IPS-18c (cell line): Measurements from ENCODE around the gene APOBEC3G.
"Not testable (repeated sequence)": the region's sequence is repeated elsewhere in the genome, so short reads cannot be mapped to it uniquely, and the experiment has no call there.

Source experiments
- H3K4me3 ChIP-seq: 2 replicates; pipeline ENCODE4 v1.7.0; 2013; ENCODE audit warnings: low read depth, mild to moderate bottlenecking, low read length, moderate library complexity; ENCODE audit not compliant: insufficient read depth
- H3K9me3 ChIP-seq: one replicate; pipeline ENCODE4 v1.6.1; 2013; ENCODE audit warnings: mild to moderate bottlenecking, low read length, moderate library complexity; ENCODE audit not compliant: control insufficient read depth, insufficient read depth

Gene APOBEC3G

GRCh38 chr22:39061290-39061689 lies 15.8 kb upstream of the APOBEC3G start:
- not testable (repeated sequence) for H3K4me3 ChIP-seq, H3K9me3 ChIP-seq

GRCh38 chr22:39061951-39062350 lies 15.1 kb upstream of the APOBEC3G start:
- H3K4me3 ChIP-seq, H3K9me3 ChIP-seq: not testable (repeated sequence)

GRCh38 chr22:39063904-39064303 lies 13.2 kb upstream of the APOBEC3G start:
- not testable (repeated sequence) for H3K9me3 ChIP-seq, H3K4me3 ChIP-seq

- not testable (repeated sequence) for H3K9me3 ChIP-seq, H3K4me3 ChIP-seq
Observed at GRCh38 chr22:39066442-39067276, 10.4 kb upstream of the APOBEC3G start.

GRCh38 chr22:39068033-39068785 lies 8.9 kb upstream of the APOBEC3G start:
- Histone ChIP-seq H3K9me3 (peaks cover 2% of the 10 kb centered on the region), H3K4me3 (no peak overlapping the region)

- Histone ChIP-seq H3K4me3 (no peak overlapping the region), H3K9me3 (peaks cover 2% of the 10 kb centered on the region)
Observed at GRCh38 chr22:39070186-39070585, 6.9 kb upstream of the APOBEC3G start.

- H3K9me3 ChIP-seq, H3K4me3 ChIP-seq: not testable (repeated sequence)
Observed at GRCh38 chr22:39072581-39072981, 4.5 kb upstream of the APOBEC3G start.

GRCh38 chr22:39073981-39074380 lies 3.1 kb upstream of the APOBEC3G start:
- Histone ChIP-seq H3K9me3 (no peaks in the 10 kb centered on the region), H3K4me3 (no peak overlapping the region)

- not testable (repeated sequence) for H3K4me3 ChIP-seq, H3K9me3 ChIP-seq
Observed at GRCh38 chr22:39076155-39077025, 685 bp upstream of the APOBEC3G start.

GRCh38 chr22:39077912-39078311 lies 837 bp downstream of the APOBEC3G start:
- H3K9me3 ChIP-seq, H3K4me3 ChIP-seq: not testable (repeated sequence)

GRCh38 chr22:39078329-39078728 lies 1.3 kb downstream of the APOBEC3G start:
- Histone ChIP-seq H3K9me3 (no peaks in the 10 kb centered on the region), H3K4me3 (no peak overlapping the region)

GRCh38 chr22:39079054-39079637 lies 2.1 kb downstream of the APOBEC3G start:
- H3K9me3 ChIP-seq, H3K4me3 ChIP-seq: not testable (repeated sequence)

- H3K9me3 ChIP-seq = no peaks in the 10 kb centered on the region
- H3K4me3 ChIP-seq = no peak overlapping the region
Observed at GRCh38 chr22:39080052-39080762, 3.1 kb downstream of the APOBEC3G start.

GRCh38 chr22:39081016-39081415 lies 3.9 kb downstream of the APOBEC3G start:
- H3K9me3 ChIP-seq = no peaks in the 10 kb centered on the region
- no peak overlapping the region for H3K4me3 ChIP-seq

GRCh38 chr22:39081598-39081997 lies 4.5 kb downstream of the APOBEC3G start:
- Histone ChIP-seq H3K4me3 (no peak overlapping the region), H3K9me3 (no peaks in the 10 kb centered on the region)

- Histone ChIP-seq H3K4me3 (no peak overlapping the region), H3K9me3 (no peaks in the 10 kb centered on the region)
Observed at GRCh38 chr22:39083212-39084165, 6.4 kb downstream of the APOBEC3G start.
